CD14-positive monocyte (primary cell): ENCODE data around the gene MVB12B. TPM values are rescaled to one million over a fixed set of nuclear protein-coding genes. Genes with fewer than 3 reads are reported as not detected.

ENCODE experiments used
- DNase-seq, 3 donors: peaks; one replicate each; pipeline ENCODE4 v3.0.0-alpha.2; 2011 to 2022
- H2AFZ ChIP-seq: 2 replicates; pipeline ENCODE4 v1.6.0; 2012; ENCODE audit warnings: mild to moderate bottlenecking, low read depth, low read length, inconsistent platforms; ENCODE audit not compliant: insufficient read depth, poor library complexity, severe bottlenecking
- H3K27ac ChIP-seq, 2 donors: 1 replicate in 1 of 2; 2 replicates in 1 of 2; pipeline ENCODE4 v1.5.1; 2012 to 2013; ENCODE audit warnings: low read length in 2 of 2, control low read depth in 1 of 2, inconsistent platforms in 1 of 2, low read depth in 1 of 2, mild to moderate bottlenecking in 1 of 2
- H3K27me3 ChIP-seq, 2 donors: one replicate each; pipeline versions ENCODE4 v1.6.0 to v1.6.1; 2011 to 2013; ENCODE audit warnings: low read length in 2 of 2; ENCODE audit not compliant: control insufficient read depth in 2 of 2, insufficient read depth in 2 of 2
- H3K36me3 ChIP-seq, 2 donors: replicated peaks in 1 of 2; 1 replicate in 1 of 2; 2 replicates in 1 of 2; pipeline versions ENCODE4 v1.5.1 to v1.6.1; 2012 to 2013; ENCODE audit warnings: low read length in 2 of 2, control low read depth in 1 of 2, inconsistent platforms in 1 of 2, mild to moderate bottlenecking in 1 of 2; ENCODE audit not compliant: insufficient read depth in 2 of 2, control insufficient read depth in 1 of 2
- H3K4me1 ChIP-seq, 2 donors: 1 replicate in 1 of 2; 2 replicates in 1 of 2; pipeline versions ENCODE4 v1.5.1 to v1.6.1; 2012 to 2013; ENCODE audit warnings: low read length in 2 of 2, control low read depth in 1 of 2, inconsistent platforms in 1 of 2, mild to moderate bottlenecking in 1 of 2, moderate library complexity in 1 of 2; ENCODE audit not compliant: insufficient read depth in 2 of 2, control insufficient read depth in 1 of 2
- H3K4me2 ChIP-seq: replicated peaks from 2 replicates; pipeline ENCODE3; 2012; ENCODE audit warnings: low read length, moderate library complexity, mild to moderate bottlenecking; ENCODE audit not compliant: poor library complexity, severe bottlenecking; ENCODE audit errors: extremely low read depth
- H3K4me3 ChIP-seq, 3 experiments: fragments of 200-600 bp in 1 of 3; sonication (generic) in 1 of 3; replicated peaks in 1 of 3; 1 replicate in 2 of 3; 2 replicates in 1 of 3; pipeline ENCODE4 v1.5.1; 2011 to 2013; ENCODE audit warnings: low read length in 3 of 3, mild to moderate bottlenecking in 3 of 3, control low read depth in 2 of 3, low read depth in 2 of 3, inconsistent platforms in 1 of 3, moderate library complexity in 1 of 3
- H3K79me2 ChIP-seq: 2 replicates; pipeline ENCODE4 v1.6.0; 2012; ENCODE audit warnings: mild to moderate bottlenecking, control low read depth, inconsistent platforms, low read length, moderate library complexity; ENCODE audit not compliant: insufficient read depth
- H3K9ac ChIP-seq: 2 replicates; pipeline ENCODE4 v1.6.0; 2017; ENCODE audit warnings: low read length, mild to moderate bottlenecking; ENCODE audit not compliant: insufficient read depth, poor library complexity, severe bottlenecking
- H3K9me3 ChIP-seq, 2 donors: replicated peaks in 1 of 2; 1 replicate in 1 of 2; 2 replicates in 1 of 2; pipeline versions ENCODE4 v1.5.1 to v1.6.1; 2012 to 2013; ENCODE audit warnings: low read length in 2 of 2, control low read depth in 1 of 2; ENCODE audit not compliant: control insufficient read depth in 1 of 2, insufficient read depth in 1 of 2
- H4K20me1 ChIP-seq: 2 replicates; pipeline ENCODE4 v1.6.0; 2012; ENCODE audit warnings: mild to moderate bottlenecking, low read length, control low read depth, moderate library complexity; ENCODE audit not compliant: insufficient read depth
- H3K27ac Mint-ChIP-seq, 7 donors: one replicate each; pipeline ENCODE4 v1.8.0; 2020; ENCODE audit warnings: mild to moderate bottlenecking in 7 of 7, mixed read lengths in 7 of 7, moderate library complexity in 6 of 7, inconsistent platforms in 2 of 7
- H3K27me3 Mint-ChIP-seq, 3 donors: one replicate each; pipeline ENCODE4 v1.8.0; 2021 to 2022; ENCODE audit warnings: low read depth in 3 of 3, mild to moderate bottlenecking in 3 of 3, mixed read lengths in 3 of 3, moderate library complexity in 3 of 3, inconsistent platforms in 1 of 3
- H3K36me3 Mint-ChIP-seq, 2 donors: one replicate each; pipeline ENCODE4 v1.8.0; 2020; ENCODE audit warnings: mixed read lengths in 2 of 2, inconsistent platforms in 1 of 2, mild to moderate bottlenecking in 1 of 2
- H3K4me1 Mint-ChIP-seq: one replicate; pipeline ENCODE4 v1.8.0; 2020; ENCODE audit warnings: mild to moderate bottlenecking, mixed read lengths
- H3K4me3 Mint-ChIP-seq, 2 donors: one replicate each; pipeline ENCODE4 v1.8.0; 2020; ENCODE audit warnings: mild to moderate bottlenecking in 2 of 2, mixed read lengths in 2 of 2, moderate library complexity in 1 of 2
- H3K9me3 Mint-ChIP-seq, 7 donors: one replicate each; pipeline ENCODE4 v1.8.0; 2020 to 2022; ENCODE audit warnings: mixed read lengths in 7 of 7, mild to moderate bottlenecking in 6 of 7, moderate library complexity in 6 of 7, inconsistent platforms in 2 of 7
- CTCF ChIP-seq: fragments of 200-600 bp; IDR thresholded peaks from one replicate; pipeline ENCODE4 v1.8.0; 2022; ENCODE audit warnings: antibody characterized with exemption, mild to moderate bottlenecking
- WGBS: methylation state at CpG from one replicate; pipeline ENCODE4 v1.1.5; 2013; ENCODE audit warnings: missing lambda C conversion rate; ENCODE audit not compliant: insufficient coverage; 5-methylcytosine and 5-hydroxymethylcytosine counted together
- intact Hi-C, 2 donors: fragments of 100-400 bp; cut with micrococcal nuclease; formaldehyde crosslinking; loops; one replicate each; pipeline versions ENCODE4 v1.15.0 to v1.15.1; 2023
- polyA plus RNA-seq, 3 donors: library from polyadenylated mRNA; depleted of rRNA in 1 of 3; unstranded in 2 of 3; stranded (reverse) in 1 of 3; fragments of 300-500 nt in 2 of 3; fragments of >200 nt in 1 of 3; fragmentation: Illumina TruSeq in 2 of 3; gene quantifications; 1 replicate in 2 of 3; 2 replicates in 1 of 3; pipeline ENCODE4 v1.2.3, GENCODE V29; 2012 to 2021

Gene MVB12B
- polyA plus RNA-seq, 3 donors: 2.8 to 8.1 (median 3.5) TPM

GRCh38 chr9:126501383-126502331 lies 175.0 kb downstream of the MVB12B start:
- Histone ChIP-seq H3K4me3 (no peak overlapping the region), H3K27me3 (peaks cover 0 to 15% of the 10 kb centered on the region in 2 donors), H3K4me1 (peaks cover 31 to 44% of the 10 kb centered on the region in 2 donors), H3K27ac (no peak overlapping the region), H4K20me1 (peaks cover 20% of the 10 kb centered on the region), H3K9ac (no peak overlapping the region), H2AFZ (no peak overlapping the region), H3K4me2 (no peak overlapping the region), H3K9me3 (no peaks in the 10 kb centered on the region), H3K79me2 (no peaks in the 10 kb centered on the region), H3K36me3 (peaks cover 5 to 15% of the 10 kb centered on the region in 2 donors)
- no peak for TF ChIP-seq CTCF
- Mint-ChIP-seq H3K27me3 (peaks cover 13 to 19% (median 19%) of the 10 kb centered on the region in 3 donors), H3K4me3 (no peak overlapping the region), H3K27ac (no peak overlapping the region), H3K9me3 (no peaks in the 10 kb centered on the region), H3K36me3 (peaks cover 5 to 31% of the 10 kb centered on the region in 2 donors), H3K4me1 (peaks cover 33% of the 10 kb centered on the region)
- 94% methylated on average over 21 of the region's 22 CpGs for WGBS
- no peak for DNase-seq
- intact Hi-C loops: loop anchor here in 1 of 2 donors (1.0 kb wide), 1 partner anchor 56 kb away; no protein-coding TSS in a partner anchor

- intact Hi-C loops: no loop called here
- Histone ChIP-seq H3K4me3 (no peak overlapping the region), H2AFZ (no peak overlapping the region), H3K79me2 (no peaks in the 10 kb centered on the region), H3K9ac (no peak overlapping the region), H3K27ac (no peak overlapping the region), H3K9me3 (no peaks in the 10 kb centered on the region), H3K4me2 (no peak overlapping the region), H4K20me1 (peaks cover 15% of the 10 kb centered on the region), H3K27me3 (peaks cover 0 to 15% of the 10 kb centered on the region in 2 donors), H3K4me1 (peaks cover 26 to 34% of the 10 kb centered on the region in 2 donors), H3K36me3 (peaks cover 5 to 15% of the 10 kb centered on the region in 2 donors)
- 94% methylated on average over 32 of the region's 34 CpGs for WGBS
- peaks cover 13 to 19% (median 19%) of the 10 kb centered on the region in 3 donors for H3K27me3 Mint-ChIP-seq
- H3K9me3 Mint-ChIP-seq: peaks cover 0 to 2% (median 0%) of the 10 kb centered on the region in 7 donors
- H3K4me1 Mint-ChIP-seq: peaks cover 25% of the 10 kb centered on the region
- DNase-seq: no peak
- no peak overlapping the region for H3K4me3 Mint-ChIP-seq
- TF ChIP-seq CTCF: no peak
- H3K36me3 Mint-ChIP-seq: peaks cover 4 to 27% of the 10 kb centered on the region in 2 donors
- H3K27ac Mint-ChIP-seq: no peak overlapping the region
Observed at GRCh38 chr9:126502417-126503332, 176.0 kb downstream of the MVB12B start.
